K562 (cell line): ENCODE measurements around the gene HAPLN2. TPM values are rescaled to one million over a fixed set of nuclear protein-coding genes. Genes with fewer than 3 reads are reported as not detected.
A peak's percentile ranks its signal among the peaks of the same experiment; 100 is the strongest.

Experiments used
- AFF4 ChIP-seq: sonication (generic); formaldehyde crosslinking; IDR thresholded peaks from 2 replicates; pipeline ENCODE4 v1.8.0; 2023; ENCODE audit warnings: mild to moderate bottlenecking, missing genetic modification reagents
- CEBPZ ChIP-seq: fragments of 150-350 bp; IDR thresholded peaks from 2 replicates; pipeline ENCODE4 v1.6.1; 2014; ENCODE audit warnings: low read depth, mild to moderate bottlenecking, low read length, borderline replicate concordance
- GATAD2B ChIP-seq: fragments of 450-650 bp; IDR thresholded peaks from 2 replicates; pipeline ENCODE4 v1.6.1; 2017; ENCODE audit warnings: mild to moderate bottlenecking, borderline replicate concordance
- MAFK ChIP-seq: IDR thresholded peaks from 2 replicates; pipeline ENCODE4 v1.6.1; 2011; ENCODE audit warnings: low read length, improper control_type of control experiment
- RBM25 ChIP-seq: fragments of 200-400 bp; formaldehyde crosslinking; IDR thresholded peaks from 2 replicates; pipeline ENCODE4 v1.6.1; 2018; ENCODE audit warnings: low read length, low read depth, moderate library complexity; ENCODE audit not compliant: severe bottlenecking
- SIRT6 ChIP-seq: IDR thresholded peaks from one replicate; pipeline ENCODE4 v1.6.1; 2012; ENCODE audit warnings: low read depth, mild to moderate bottlenecking, control low read depth, inconsistent platforms, low read length, moderate library complexity
- ZNF398 ChIP-seq: fragments of 250-450 bp; sonication (Bioruptor Pico); IDR thresholded peaks from 2 replicates; pipeline ENCODE4 v1.8.0; 2021; ENCODE audit warnings: moderate library complexity, mild to moderate bottlenecking, inconsistent platforms
- polyA plus RNA-seq, 8 experiments: library from polyadenylated mRNA; depleted of rRNA in 4 of 8; stranded (reverse) in 5 of 8; unstranded in 3 of 8; fragments of >200 nt; fragmentation: Nextera tagmentation in 2 of 8; fragmentation: Illumina TruSeq in 1 of 8; extraction: Ambion mirVana in 2 of 8; extraction: Trizol in 1 of 8; gene quantifications; 2 replicates each; pipeline versions ENCODE4 v1.2.1 to v1.2.3, GENCODE V29; 2011 to 2014; ENCODE audit warnings: inconsistent platforms in 1 of 8, missing spikeins in 1 of 8
- total RNA-seq, 7 experiments: library from RNA; depleted of rRNA in 6 of 7; stranded (reverse); fragments of >200 nt in 6 of 7; fragmentation: Illumina TruSeq in 2 of 7; extraction: Trizol in 2 of 7; gene quantifications; 2 replicates each; pipeline versions ENCODE4 v1.2.1 to v1.2.3, GENCODE V29; 2011 to 2021; ENCODE audit warnings: low replicate concordance in 1 of 7

Gene HAPLN2
- total and polyA plus RNA-seq, 9 of the 15 experiments (the other 6 are each of a cell fraction or from before 2014, with no cell fraction given): 0.14 to 5.2 (median 3.8) TPM; not detected in 4

- no peak for TF ChIP-seq AFF4 (CRISPR knock-in tag)
- TF ChIP-seq CEBPZ: no peak
- no peak for TF ChIP-seq GATAD2B
- TF ChIP-seq SIRT6: no peak
- TF ChIP-seq MAFK: no peak
- no peak for TF ChIP-seq ZNF398 (CRISPR knock-in tag)
- peak; percentile 16 for TF ChIP-seq RBM25
- TF ChIP-seq, all 486 proteins: peak for 3
Measured at GRCh38 chr1:156601892-156602291, 17.3 kb upstream of the HAPLN2 start (continued).
